NB4 (cell line): ENCODE measurements around the gene AK2.

Source experiments
- MAX ChIP-seq: IDR thresholded peaks from 2 replicates; pipeline ENCODE4 v1.6.1; 2011; ENCODE audit warnings: low read depth, low read length
- MYC ChIP-seq: IDR thresholded peaks from 2 replicates; pipeline ENCODE4 v1.6.1; 2011; ENCODE audit warnings: low read depth, low read length
- POLR2A ChIP-seq: IDR thresholded peaks from 2 replicates; pipeline ENCODE4 v1.6.1; 2011; ENCODE audit warnings: mild to moderate bottlenecking; ENCODE audit not compliant: insufficient read length; ENCODE audit errors: extremely low read depth
- TF ChIP-seq, protein P1 (sequence below): IDR thresholded peaks from one replicate; pipeline ENCODE4 v1.5.1; 2012; ENCODE audit warnings: low read depth, low read length

DNA sequence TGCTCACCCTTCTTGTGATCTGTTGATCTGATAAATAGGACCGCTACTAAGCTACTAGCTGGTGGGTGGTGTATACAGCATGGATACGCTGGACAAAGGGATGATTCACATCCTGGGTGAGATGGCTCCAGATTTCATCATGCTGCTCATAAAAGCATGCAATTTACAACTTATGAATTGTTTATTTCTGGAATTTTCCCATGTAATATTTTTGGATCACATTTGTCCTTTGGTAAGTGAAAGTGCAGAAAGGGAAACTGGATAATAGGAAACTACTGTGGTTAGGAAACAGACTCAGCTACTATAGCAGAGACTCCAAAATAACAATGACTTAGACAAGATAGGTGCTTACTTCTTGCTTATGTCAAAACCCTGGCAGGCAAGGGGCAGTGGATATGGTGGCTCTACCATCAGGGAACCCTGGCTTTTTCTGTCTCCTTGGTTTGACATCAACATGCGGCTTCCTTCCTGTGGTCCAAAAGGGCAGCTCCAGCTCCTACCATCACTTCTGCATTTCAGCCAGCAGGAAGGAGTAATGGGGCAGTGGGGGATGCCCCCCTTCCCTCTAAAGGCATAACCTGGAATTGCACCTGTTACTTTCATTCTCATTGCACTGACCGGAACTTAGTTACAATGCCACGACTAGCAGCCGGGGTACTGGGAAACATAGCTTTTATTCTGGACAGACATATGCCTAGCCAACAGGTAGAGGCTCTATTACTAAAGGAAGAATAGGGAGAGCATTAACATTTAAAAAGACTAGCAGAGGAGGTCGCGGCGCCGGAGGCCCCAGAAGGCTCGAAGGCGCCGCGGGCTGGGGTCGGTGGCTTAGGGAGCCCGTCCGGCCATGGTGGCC, 13.8 kb upstream of the AK2 start:
- TF ChIP-seq, protein P1, sequence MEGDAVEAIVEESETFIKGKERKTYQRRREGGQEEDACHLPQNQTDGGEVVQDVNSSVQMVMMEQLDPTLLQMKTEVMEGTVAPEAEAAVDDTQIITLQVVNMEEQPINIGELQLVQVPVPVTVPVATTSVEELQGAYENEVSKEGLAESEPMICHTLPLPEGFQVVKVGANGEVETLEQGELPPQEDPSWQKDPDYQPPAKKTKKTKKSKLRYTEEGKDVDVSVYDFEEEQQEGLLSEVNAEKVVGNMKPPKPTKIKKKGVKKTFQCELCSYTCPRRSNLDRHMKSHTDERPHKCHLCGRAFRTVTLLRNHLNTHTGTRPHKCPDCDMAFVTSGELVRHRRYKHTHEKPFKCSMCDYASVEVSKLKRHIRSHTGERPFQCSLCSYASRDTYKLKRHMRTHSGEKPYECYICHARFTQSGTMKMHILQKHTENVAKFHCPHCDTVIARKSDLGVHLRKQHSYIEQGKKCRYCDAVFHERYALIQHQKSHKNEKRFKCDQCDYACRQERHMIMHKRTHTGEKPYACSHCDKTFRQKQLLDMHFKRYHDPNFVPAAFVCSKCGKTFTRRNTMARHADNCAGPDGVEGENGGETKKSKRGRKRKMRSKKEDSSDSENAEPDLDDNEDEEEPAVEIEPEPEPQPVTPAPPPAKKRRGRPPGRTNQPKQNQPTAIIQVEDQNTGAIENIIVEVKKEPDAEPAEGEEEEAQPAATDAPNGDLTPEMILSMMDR = peak; percentile 41
- TF ChIP-seq MAX (0 out of 2 replicates have a peak, but pooled peaks have one; percentile 9), POLR2A (no peak), MYC (peak; percentile 9; the same call in 1 of the 2 replicates)
